OCI-LY3 (cell line): ENCODE measurements around the gene NGDN.

ENCODE experiments used
- H2AFZ ChIP-seq: fragments of 200-600, 300-600 bp; shearing (Covaris generic); 2 replicates; pipeline ENCODE4 v1.6.0; 2014; ENCODE audit warnings: antibody characterized with exemption, low read depth, low read length
- H3K27ac ChIP-seq: fragments of 200-600, 300-600 bp; sonication (generic); 2 replicates; pipeline ENCODE4 v1.5.1; 2014; ENCODE audit warnings: mild to moderate bottlenecking, low read length, moderate library complexity, mixed read lengths
- H3K27me3 ChIP-seq: fragments of 200-600, 300-600 bp; sonication (generic); 2 replicates; pipeline ENCODE4 v1.6.1; 2014; ENCODE audit warnings: low read depth, low read length, mixed read lengths
- H3K36me3 ChIP-seq: fragments of 200-600, 300-600 bp; sonication (generic); replicated peaks from 2 replicates; pipeline ENCODE3; 2014; ENCODE audit warnings: low read depth, low read length, mixed read lengths
- H3K4me1 ChIP-seq: fragments of 300-600, 200-600 bp; sonication (generic); 2 replicates; pipeline ENCODE4 v1.6.1; 2014; ENCODE audit warnings: low read length, mixed read lengths
- H3K4me2 ChIP-seq: fragments of 200-600, 300-600 bp; sonication (generic); 2 replicates; pipeline ENCODE4 v1.6.1; 2014; ENCODE audit warnings: low read length, mixed read lengths
- H3K4me3 ChIP-seq: fragments of 300-600, 200-600 bp; sonication (generic); 2 replicates; pipeline ENCODE4 v1.5.1; 2014; ENCODE audit warnings: antibody characterized with exemption, mild to moderate bottlenecking, low read length, moderate library complexity
- H3K79me2 ChIP-seq: fragments of 300-600, 200-600 bp; shearing (Covaris generic); 2 replicates; pipeline ENCODE4 v1.6.1; 2014; ENCODE audit warnings: mild to moderate bottlenecking, low read length, mixed read lengths
- H3K9ac ChIP-seq: fragments of 300-600, 200-600 bp; shearing (Covaris generic); 2 replicates; pipeline ENCODE4 v1.6.0; 2014; ENCODE audit warnings: mild to moderate bottlenecking, low read length, moderate library complexity
- H3K9me3 ChIP-seq: fragments of 200-600, 300-600 bp; shearing (Covaris generic); 2 replicates; pipeline ENCODE4 v1.6.1; 2014; ENCODE audit warnings: low read length, mixed read lengths; ENCODE audit not compliant: insufficient read depth
- H4K20me1 ChIP-seq: fragments of 200-600, 300-600 bp; sonication (generic); 2 replicates; pipeline ENCODE4 v1.6.1; 2016; ENCODE audit warnings: low read length, mixed read lengths; ENCODE audit not compliant: insufficient read depth
- EZH2phosphoT487 ChIP-seq: fragments of 200-600 bp; shearing (Covaris generic); IDR thresholded peaks from 2 replicates; pipeline ENCODE4 v1.6.1; 2018; ENCODE audit warnings: antibody characterized with exemption, mixed run types, low read depth
- TF ChIP-seq, protein P1 (sequence below): fragments of 200-600, 300-600 bp; sonication (generic); IDR thresholded peaks from 2 replicates; pipeline ENCODE4 v1.5.1; 2014; ENCODE audit warnings: antibody characterized with exemption, low read length, low read depth

NGDN gene

GRCh38 chr14:23460960-23461359 is 8.5 kb upstream of the NGDN start:
- TF ChIP-seq, protein P1, sequence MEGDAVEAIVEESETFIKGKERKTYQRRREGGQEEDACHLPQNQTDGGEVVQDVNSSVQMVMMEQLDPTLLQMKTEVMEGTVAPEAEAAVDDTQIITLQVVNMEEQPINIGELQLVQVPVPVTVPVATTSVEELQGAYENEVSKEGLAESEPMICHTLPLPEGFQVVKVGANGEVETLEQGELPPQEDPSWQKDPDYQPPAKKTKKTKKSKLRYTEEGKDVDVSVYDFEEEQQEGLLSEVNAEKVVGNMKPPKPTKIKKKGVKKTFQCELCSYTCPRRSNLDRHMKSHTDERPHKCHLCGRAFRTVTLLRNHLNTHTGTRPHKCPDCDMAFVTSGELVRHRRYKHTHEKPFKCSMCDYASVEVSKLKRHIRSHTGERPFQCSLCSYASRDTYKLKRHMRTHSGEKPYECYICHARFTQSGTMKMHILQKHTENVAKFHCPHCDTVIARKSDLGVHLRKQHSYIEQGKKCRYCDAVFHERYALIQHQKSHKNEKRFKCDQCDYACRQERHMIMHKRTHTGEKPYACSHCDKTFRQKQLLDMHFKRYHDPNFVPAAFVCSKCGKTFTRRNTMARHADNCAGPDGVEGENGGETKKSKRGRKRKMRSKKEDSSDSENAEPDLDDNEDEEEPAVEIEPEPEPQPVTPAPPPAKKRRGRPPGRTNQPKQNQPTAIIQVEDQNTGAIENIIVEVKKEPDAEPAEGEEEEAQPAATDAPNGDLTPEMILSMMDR = no peak
- TF ChIP-seq EZH2phosphoT487 = no peak
- no peak overlapping the region for H3K4me2 ChIP-seq
- no peaks in the 10 kb centered on the region for H4K20me1 ChIP-seq

DNA sequence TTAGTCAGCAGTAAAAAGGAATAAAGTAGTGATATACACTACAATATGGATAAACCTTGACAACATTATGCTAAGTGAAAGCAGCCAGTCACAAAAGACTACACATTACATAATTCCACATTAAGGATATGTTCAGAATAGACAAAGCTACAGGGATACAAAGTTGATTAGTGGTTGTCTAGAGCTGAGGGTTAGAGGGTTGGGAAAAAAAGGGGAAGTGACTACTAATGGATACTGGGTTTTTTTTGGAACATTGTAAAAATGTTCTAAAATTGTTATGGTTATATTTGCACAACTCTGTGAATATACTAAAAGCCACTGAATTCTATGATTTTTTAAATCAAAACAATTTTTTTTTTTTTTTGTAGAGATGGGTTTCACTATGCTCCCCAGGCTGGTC is 4.8 kb upstream of the NGDN start:
- H3K27ac ChIP-seq = no peak overlapping the region
- H3K36me3 ChIP-seq = no peaks in the 10 kb centered on the region
- TF ChIP-seq, protein P1 = no peak
- no peak for TF ChIP-seq EZH2phosphoT487
- peaks cover 5% of the 10 kb centered on the region; the same call in 1 of the 2 replicates for H3K4me1 ChIP-seq
- no peak overlapping the region for H3K4me2 ChIP-seq
- no peaks in the 10 kb centered on the region for H4K20me1 ChIP-seq
- H3K27me3 ChIP-seq = no peaks in the 10 kb centered on the region
- H3K9ac ChIP-seq = no peak overlapping the region
- no peak overlapping the region for H2AFZ ChIP-seq
- no peaks in the 10 kb centered on the region for H3K9me3 ChIP-seq
- no peak overlapping the region for H3K4me3 ChIP-seq
- H3K79me2 ChIP-seq = peaks cover 2% of the 10 kb centered on the region

More at GRCh38 chr14:23460960-23461359, 8.5 kb upstream of the NGDN start:
- Histone ChIP-seq H2AFZ (no peak overlapping the region), H3K36me3 (no peaks in the 10 kb centered on the region), H3K4me1 (no peaks in the 10 kb centered on the region), H3K9ac (no peak overlapping the region), H3K9me3 (no peaks in the 10 kb centered on the region), H3K4me3 (no peak overlapping the region), H3K79me2 (no peaks in the 10 kb centered on the region), H3K27ac (no peak overlapping the region), H3K27me3 (peaks cover 4% of the 10 kb centered on the region; the same call in 1 of the 2 replicates)

DNA sequence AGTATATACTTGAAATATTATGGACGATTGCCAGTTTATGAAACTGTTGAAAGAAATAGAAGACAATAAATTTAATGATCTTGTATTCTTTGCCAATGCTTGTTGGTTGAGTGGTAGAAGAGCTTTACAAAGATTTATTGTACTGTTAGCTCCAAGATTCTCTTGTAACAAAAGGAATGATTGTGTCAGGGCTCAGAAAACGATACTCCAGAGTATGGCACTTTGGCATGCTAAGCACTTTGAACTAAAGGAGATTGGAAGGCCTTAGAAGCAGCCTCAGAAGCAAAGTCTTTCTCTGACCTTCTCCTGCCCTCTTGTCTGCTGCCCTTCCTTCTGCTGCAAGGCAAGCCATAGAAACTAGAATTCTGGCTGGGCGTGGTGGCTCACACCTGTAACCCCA is 4.2 kb upstream of the NGDN start:
- Histone ChIP-seq H2AFZ (no peak overlapping the region), H3K9me3 (no peaks in the 10 kb centered on the region)

GRCh38 chr14:23468704-23469126 is 788 bp upstream of the NGDN start:
- H4K20me1 ChIP-seq = no peaks in the 10 kb centered on the region
- H3K36me3 ChIP-seq = peaks cover 7% of the 10 kb centered on the region
- H3K4me1 ChIP-seq = peaks cover 13% of the 10 kb centered on the region
- peak overlapping the region; percentile 77 for H3K4me2 ChIP-seq
- H3K9ac ChIP-seq = peak overlapping the region; percentile 40; the same call in 1 of the 2 replicates
- H3K27me3 ChIP-seq = no peaks in the 10 kb centered on the region
- peak overlapping the region; percentile 99 for H2AFZ ChIP-seq
- TF ChIP-seq, protein P1 = no peak
- no peak for TF ChIP-seq EZH2phosphoT487
- H3K9me3 ChIP-seq = no peaks in the 10 kb centered on the region
- H3K27ac ChIP-seq = peak overlapping the region; percentile 47
- H3K4me3 ChIP-seq = peak overlapping the region; percentile 97
- peaks cover 21% of the 10 kb centered on the region for H3K79me2 ChIP-seq

More for the DNA sequence above, 4.2 kb upstream of the NGDN start:
- Histone ChIP-seq H3K4me3 (no peak overlapping the region), H3K4me2 (no peak overlapping the region), H3K36me3 (no peaks in the 10 kb centered on the region), H3K4me1 (peaks cover 7% of the 10 kb centered on the region), H3K27ac (no peak overlapping the region), H3K79me2 (peaks cover 8% of the 10 kb centered on the region), H3K27me3 (no peaks in the 10 kb centered on the region), H4K20me1 (no peaks in the 10 kb centered on the region), H3K9ac (no peak overlapping the region)
- TF ChIP-seq, protein P1 = no peak
- TF ChIP-seq EZH2phosphoT487 = no peak
